Measurements from ENCODE around the gene IHH. TPM values are rescaled to one million over a fixed set of nuclear protein-coding genes. Genes with fewer than 3 reads are reported as not detected.

IHH gene
- total and polyA plus RNA-seq, 9 of the 15 experiments (the other 6 are each of a cell fraction or from before 2014, with no cell fraction given), result 0.07 TPM; not detected in 8

DNA sequence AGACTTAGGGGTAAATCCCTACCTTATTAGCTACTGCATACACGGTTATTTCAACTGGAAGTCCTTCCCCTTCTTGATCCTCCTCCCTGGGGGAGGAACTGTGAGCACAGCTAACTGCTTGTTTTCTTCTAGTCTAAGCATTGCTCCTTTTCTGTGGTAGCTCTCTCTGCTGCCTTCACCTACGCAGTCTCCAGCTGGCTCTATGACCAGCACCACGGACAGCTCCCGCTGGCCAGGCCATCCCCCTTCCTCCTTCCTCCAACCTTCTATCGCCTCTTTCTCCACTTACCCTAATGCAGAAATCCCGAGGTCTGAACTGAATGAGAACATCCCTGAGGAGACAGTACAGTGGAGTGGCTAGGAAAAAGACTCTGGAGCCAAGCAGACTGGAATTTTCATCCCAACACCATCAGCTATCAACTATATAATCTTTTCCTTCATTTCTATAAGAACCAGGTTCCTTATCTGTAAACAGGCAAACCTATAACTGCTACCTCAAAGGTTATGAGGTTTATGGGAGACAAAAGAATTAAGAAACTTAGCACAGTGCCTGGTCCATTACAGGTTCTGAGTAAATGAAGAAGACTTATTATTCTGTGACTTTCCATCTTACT lies 14.7 kb downstream of the IHH start (continued):
- TF ChIP-seq, protein P1, sequence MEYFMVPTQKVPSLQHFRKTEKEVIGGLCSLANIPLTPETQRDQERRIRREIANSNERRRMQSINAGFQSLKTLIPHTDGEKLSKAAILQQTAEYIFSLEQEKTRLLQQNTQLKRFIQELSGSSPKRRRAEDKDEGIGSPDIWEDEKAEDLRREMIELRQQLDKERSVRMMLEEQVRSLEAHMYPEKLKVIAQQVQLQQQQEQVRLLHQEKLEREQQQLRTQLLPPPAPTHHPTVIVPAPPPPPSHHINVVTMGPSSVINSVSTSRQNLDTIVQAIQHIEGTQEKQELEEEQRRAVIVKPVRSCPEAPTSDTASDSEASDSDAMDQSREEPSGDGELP (CRISPR knock-in tag; IDR thresholded peaks at IDR 0.05; ENCODE audit: borderline replicate concordance), result peak; percentile 89
- TF ChIP-seq, protein P2, sequence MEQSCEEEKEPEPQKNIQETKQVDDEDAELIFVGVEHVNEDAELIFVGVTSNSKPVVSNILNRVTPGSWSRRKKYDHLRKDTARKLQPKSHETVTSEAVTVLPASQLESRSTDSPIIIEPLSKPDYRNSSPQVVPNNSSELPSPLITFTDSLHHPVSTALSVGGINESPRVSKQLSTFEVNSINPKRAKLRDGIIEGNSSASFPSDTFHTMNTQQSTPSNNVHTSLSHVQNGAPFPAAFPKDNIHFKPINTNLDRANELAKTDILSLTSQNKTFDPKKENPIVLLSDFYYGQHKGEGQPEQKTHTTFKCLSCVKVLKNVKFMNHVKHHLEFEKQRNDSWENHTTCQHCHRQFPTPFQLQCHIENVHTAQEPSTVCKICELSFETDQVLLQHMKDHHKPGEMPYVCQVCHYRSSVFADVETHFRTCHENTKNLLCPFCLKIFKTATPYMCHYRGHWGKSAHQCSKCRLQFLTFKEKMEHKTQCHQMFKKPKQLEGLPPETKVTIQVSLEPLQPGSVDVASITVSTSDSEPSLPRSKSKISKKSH (CRISPR knock-in tag; IDR thresholded peaks at IDR 0.05), result no peak
- TF ChIP-seq NELFE (IDR thresholded peaks at IDR 0.05; ENCODE audit: insufficient read depth, insufficient read length) (no peak), SIN3A (IDR thresholded peaks at IDR 0.05; ENCODE audit: borderline replicate concordance in 2 of 2, control insufficient read depth in 1 of 2, low read depth in 2 of 2, low read length in 2 of 2) (peak; percentile 41 to 76; a peak in 1 of 4 replicates), SAP30 (IDR thresholded peaks at IDR 0.05; ENCODE audit: borderline replicate concordance, insufficient read depth, low read depth, low read length, poor library complexity, severe bottlenecking) (peak; percentile 43), PYGO2 (tag; IDR thresholded peaks at IDR 0.05) (no peak), NRF1 (conservative IDR thresholded peaks at IDR 0.05 in 1 of 2, IDR thresholded peaks at IDR 0.05 in 1 of 2) (peak; percentile 13 to 31; a peak in 1 of 4 replicates), CBX2 (IDR thresholded peaks at IDR 0.05; ENCODE audit: insufficient read depth, low read length, poor library complexity, severe bottlenecking) (no peak), GATA2 (CRISPR knock-in tag; IDR thresholded peaks at IDR 0.05) (no peak), FUS (optimal IDR thresholded peaks at IDR 0.05; ENCODE audit: low read depth, low read length) (no peak), BHLHE40 (IDR thresholded peaks at IDR 0.05; ENCODE audit: low read length) (no peak)
- TF ChIP-seq, protein P3, sequence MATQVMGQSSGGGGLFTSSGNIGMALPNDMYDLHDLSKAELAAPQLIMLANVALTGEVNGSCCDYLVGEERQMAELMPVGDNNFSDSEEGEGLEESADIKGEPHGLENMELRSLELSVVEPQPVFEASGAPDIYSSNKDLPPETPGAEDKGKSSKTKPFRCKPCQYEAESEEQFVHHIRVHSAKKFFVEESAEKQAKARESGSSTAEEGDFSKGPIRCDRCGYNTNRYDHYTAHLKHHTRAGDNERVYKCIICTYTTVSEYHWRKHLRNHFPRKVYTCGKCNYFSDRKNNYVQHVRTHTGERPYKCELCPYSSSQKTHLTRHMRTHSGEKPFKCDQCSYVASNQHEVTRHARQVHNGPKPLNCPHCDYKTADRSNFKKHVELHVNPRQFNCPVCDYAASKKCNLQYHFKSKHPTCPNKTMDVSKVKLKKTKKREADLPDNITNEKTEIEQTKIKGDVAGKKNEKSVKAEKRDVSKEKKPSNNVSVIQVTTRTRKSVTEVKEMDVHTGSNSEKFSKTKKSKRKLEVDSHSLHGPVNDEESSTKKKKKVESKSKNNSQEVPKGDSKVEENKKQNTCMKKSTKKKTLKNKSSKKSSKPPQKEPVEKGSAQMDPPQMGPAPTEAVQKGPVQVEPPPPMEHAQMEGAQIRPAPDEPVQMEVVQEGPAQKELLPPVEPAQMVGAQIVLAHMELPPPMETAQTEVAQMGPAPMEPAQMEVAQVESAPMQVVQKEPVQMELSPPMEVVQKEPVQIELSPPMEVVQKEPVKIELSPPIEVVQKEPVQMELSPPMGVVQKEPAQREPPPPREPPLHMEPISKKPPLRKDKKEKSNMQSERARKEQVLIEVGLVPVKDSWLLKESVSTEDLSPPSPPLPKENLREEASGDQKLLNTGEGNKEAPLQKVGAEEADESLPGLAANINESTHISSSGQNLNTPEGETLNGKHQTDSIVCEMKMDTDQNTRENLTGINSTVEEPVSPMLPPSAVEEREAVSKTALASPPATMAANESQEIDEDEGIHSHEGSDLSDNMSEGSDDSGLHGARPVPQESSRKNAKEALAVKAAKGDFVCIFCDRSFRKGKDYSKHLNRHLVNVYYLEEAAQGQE (IDR thresholded peaks at IDR 0.05; ENCODE audit: borderline replicate concordance), result peak; percentile 99
- TF ChIP-seq, protein P3 (CRISPR knock-in tag; IDR thresholded peaks at IDR 0.05; ENCODE audit: low read depth), result peak; percentile 96
- TF ChIP-seq, protein P4, sequence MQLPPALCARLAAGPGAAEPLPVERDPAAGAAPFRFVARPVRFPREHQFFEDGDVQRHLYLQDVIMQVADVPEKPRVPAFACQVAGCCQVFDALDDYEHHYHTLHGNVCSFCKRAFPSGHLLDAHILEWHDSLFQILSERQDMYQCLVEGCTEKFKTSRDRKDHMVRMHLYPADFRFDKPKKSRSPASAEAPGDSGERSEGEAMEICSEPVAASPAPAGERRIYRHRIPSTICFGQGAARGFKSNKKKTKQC (CRISPR knock-in tag; IDR thresholded peaks at IDR 0.05), result 0 out of 2 replicates have a peak, but pooled peaks have one; percentile 63
- TF ChIP-seq, protein P5, sequence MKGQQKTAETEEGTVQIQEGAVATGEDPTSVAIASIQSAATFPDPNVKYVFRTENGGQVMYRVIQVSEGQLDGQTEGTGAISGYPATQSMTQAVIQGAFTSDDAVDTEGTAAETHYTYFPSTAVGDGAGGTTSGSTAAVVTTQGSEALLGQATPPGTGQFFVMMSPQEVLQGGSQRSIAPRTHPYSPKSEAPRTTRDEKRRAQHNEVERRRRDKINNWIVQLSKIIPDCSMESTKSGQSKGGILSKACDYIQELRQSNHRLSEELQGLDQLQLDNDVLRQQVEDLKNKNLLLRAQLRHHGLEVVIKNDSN (CRISPR knock-in tag; IDR thresholded peaks at IDR 0.05), result no peak
